ENCODE results near the gene GALK2. TPM values are rescaled to one million over a fixed set of nuclear protein-coding genes. Genes with fewer than 3 reads are reported as not detected.
A peak's percentile ranks its signal among the peaks of the same experiment; 100 is the strongest.
"Not testable (repeated sequence)": the region's sequence is repeated elsewhere in the genome, so short reads cannot be mapped to it uniquely, and the experiment has no call there.

Gene GALK2
- polyA plus RNA-seq, 3 donors from 2014 or later, result 8.8 to 25.1 (median 18.1) TPM

DNA sequence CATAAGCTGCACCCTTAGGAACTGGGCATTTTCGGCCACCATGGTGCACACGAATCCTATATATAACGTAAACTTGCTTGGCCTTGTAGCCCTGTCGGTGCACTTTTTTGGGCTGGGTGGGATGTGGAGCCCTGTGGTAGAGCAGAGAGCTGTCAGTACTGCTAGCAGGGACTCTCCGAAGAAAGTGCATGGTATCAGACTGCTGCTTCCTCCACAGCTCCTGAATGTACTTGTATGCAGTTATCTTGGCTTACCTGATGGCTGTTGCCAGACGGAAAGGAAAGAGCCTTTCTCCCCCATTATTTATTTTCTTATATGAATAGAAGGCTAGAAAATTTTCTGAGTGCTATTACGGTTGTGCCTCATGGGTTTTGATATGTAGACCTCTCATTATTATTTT lies 8.4 kb downstream of the GALK2 start:
- Mint-ChIP-seq H3K36me3 (peaks cover 0 to 11% (median 4%) of the 10 kb centered on the region in 3 donors), H3K4me3 (no peak overlapping the region), H3K27ac (no peak overlapping the region)

GRCh38 chr15:49179433-49180190 lies 9.6 kb downstream of the GALK2 start:
- DNase-seq, result no peak
- H3K36me3 Mint-ChIP-seq, result peaks cover 4 to 16% (median 11%) of the 10 kb centered on the region in 3 donors
- no peaks in the 10 kb centered on the region for H3K9me3 Mint-ChIP-seq
- H3K27ac Mint-ChIP-seq, result no peak overlapping the region
- no peak overlapping the region for H3K4me3 Mint-ChIP-seq
- H3K27me3 Mint-ChIP-seq (ENCODE audit: low read depth in 3 of 3), result no peaks in the 10 kb centered on the region
- peaks cover 13 to 28% of the 10 kb centered on the region in 2 donors for H3K4me1 Mint-ChIP-seq

More for the DNA sequence above, 8.4 kb downstream of the GALK2 start:
- Mint-ChIP-seq H3K4me1 (peaks cover 10 to 22% of the 10 kb centered on the region in 2 donors), H3K9me3 (no peaks in the 10 kb centered on the region), H3K27me3 (ENCODE audit: low read depth in 3 of 3) (no peaks in the 10 kb centered on the region)
- DNase-seq, result no peak

- peaks cover 0 to 4% (median 0%) of the 10 kb centered on the region in 3 donors for H3K27me3 Mint-ChIP-seq (ENCODE audit: low read depth in 3 of 3)
- peaks cover 22 to 31% of the 10 kb centered on the region in 2 donors for H3K4me1 Mint-ChIP-seq
- no peak for DNase-seq
- no peak overlapping the region for H3K27ac Mint-ChIP-seq
- no peaks in the 10 kb centered on the region for H3K9me3 Mint-ChIP-seq
- H3K36me3 Mint-ChIP-seq, result peaks cover 4 to 16% (median 11%) of the 10 kb centered on the region in 3 donors
- H3K4me3 Mint-ChIP-seq, result no peak overlapping the region
These were observed 12.1 kb downstream of the GALK2 start for GRCh38 chr15:49182128-49182527.

GRCh38 chr15:49183741-49184140 lies 13.7 kb downstream of the GALK2 start:
- H3K27ac Mint-ChIP-seq; DNase-seq; H3K9me3 Mint-ChIP-seq; H3K27me3 Mint-ChIP-seq (ENCODE audit: low read depth in 3 of 3); H3K4me3 Mint-ChIP-seq: not testable (repeated sequence)
- Mint-ChIP-seq H3K4me1 (peaks cover 25 to 44% of the 10 kb centered on the region in 2 donors), H3K36me3 (peaks cover 4 to 16% (median 11%) of the 10 kb centered on the region in 3 donors)

GRCh38 chr15:49185473-49185872 lies 15.4 kb downstream of the GALK2 start:
- Mint-ChIP-seq H3K9me3 (no peaks in the 10 kb centered on the region), H3K27ac (peak overlapping the region; percentile 6 to 88 (median 44)), H3K27me3 (ENCODE audit: low read depth in 3 of 3) (peaks cover 0 to 4% (median 0%) of the 10 kb centered on the region in 3 donors), H3K4me1 (peaks cover 34 to 57% of the 10 kb centered on the region in 2 donors), H3K36me3 (peaks cover 4 to 16% (median 11%) of the 10 kb centered on the region in 3 donors), H3K4me3 (peak overlapping the region in 3 of 5 donors; percentile 0 to 43 (median 22))
- no peak for DNase-seq

DNA sequence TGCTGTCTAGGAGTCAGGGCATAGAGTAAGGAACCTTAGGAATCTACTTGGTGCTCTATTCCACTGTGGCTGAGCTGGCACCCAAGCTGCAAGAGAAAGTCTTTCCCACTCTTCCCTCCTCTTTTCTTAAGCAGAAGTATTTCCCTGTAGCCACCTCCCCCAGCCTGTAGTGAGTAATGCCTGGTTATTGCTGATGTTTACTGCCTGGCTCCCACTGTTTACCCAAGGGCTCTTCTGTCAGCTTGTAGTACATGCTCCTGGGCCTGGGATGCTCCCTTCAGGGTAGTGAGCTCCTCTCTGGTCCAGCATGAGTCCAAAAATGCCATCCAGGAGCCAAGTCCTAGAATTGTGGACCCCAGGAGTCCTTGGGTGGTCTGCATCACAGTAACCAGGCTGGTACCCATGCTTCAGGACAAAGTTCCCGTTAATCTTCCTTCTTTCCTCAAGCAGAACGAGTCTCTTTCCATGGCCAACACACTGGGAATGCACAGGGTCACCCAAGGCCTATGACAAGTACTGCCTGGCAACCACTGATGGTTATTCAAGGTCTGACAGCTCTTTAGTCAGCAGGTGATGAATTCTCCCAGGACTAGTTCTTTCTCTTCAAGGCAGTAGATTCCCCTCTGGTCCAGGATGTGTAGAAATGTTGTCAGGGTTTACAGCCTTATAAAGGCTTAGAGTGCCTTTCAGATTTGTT lies 17.6 kb downstream of the GALK2 start:
- Mint-ChIP-seq H3K36me3 (peaks cover 4 to 10% (median 8%) of the 10 kb centered on the region in 3 donors), H3K4me3 (no peak overlapping the region), H3K27me3 (ENCODE audit: low read depth in 3 of 3) (peaks cover 0 to 4% (median 0%) of the 10 kb centered on the region in 3 donors), H3K27ac (peak overlapping the region in 3 of 6 donors; percentile 23 to 47 (median 25)), H3K4me1 (peaks cover 35 to 72% of the 10 kb centered on the region in 2 donors), H3K9me3 (no peaks in the 10 kb centered on the region)
- no peak for DNase-seq

DNA sequence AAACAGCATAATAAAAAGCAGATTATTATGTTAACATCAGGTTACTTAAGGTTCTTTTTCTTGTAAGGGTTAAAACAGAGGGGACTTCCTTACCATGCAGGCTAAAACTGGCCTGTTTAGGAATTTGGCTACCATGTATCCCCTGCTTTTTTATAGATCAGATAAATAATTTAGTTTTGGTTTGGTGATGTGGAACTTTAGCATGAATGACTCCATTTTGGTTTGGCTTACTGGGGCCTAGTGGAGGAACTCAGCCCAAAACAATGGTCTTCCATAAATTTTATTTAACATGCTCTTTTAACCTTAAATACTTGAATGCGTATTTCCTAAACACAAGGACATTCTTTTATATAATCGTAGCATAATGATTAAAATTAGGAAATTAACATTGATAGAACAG lies 18.9 kb downstream of the GALK2 start:
- peaks cover 35 to 70% of the 10 kb centered on the region in 2 donors for H3K4me1 Mint-ChIP-seq
- no peak for DNase-seq
- H3K9me3 Mint-ChIP-seq, result no peaks in the 10 kb centered on the region
- no peak overlapping the region for H3K27ac Mint-ChIP-seq
- H3K27me3 Mint-ChIP-seq (ENCODE audit: low read depth in 3 of 3), result peaks cover 0 to 4% (median 0%) of the 10 kb centered on the region in 3 donors
- H3K4me3 Mint-ChIP-seq, result no peak overlapping the region
- peaks cover 4 to 5% (median 5%) of the 10 kb centered on the region in 3 donors for H3K36me3 Mint-ChIP-seq

DNA sequence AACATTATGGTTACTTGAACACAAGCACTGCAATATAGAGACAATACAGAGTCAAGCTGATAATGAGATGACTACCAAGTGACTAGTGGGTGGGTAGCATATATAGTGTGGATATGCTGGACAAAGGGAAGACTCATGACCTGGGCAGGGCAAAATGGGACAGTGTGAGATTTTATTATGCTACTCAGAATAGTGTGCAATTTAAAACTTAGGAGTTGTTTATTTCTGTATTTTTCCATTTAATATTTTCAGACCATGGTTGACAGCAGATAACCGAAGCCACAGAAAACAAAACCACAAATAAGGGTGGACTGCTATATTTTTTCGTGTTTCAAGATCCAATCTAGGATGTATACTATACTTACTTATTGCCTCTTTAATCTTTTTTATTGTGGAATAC lies 19.6 kb downstream of the GALK2 start:
- no peaks in the 10 kb centered on the region for H3K9me3 Mint-ChIP-seq
- no peak overlapping the region for H3K4me3 Mint-ChIP-seq
- no peaks in the 10 kb centered on the region for H3K36me3 Mint-ChIP-seq
- peak overlapping the region in 1 of 6 donors; percentile 0 for H3K27ac Mint-ChIP-seq
- no peak for DNase-seq
- peaks cover 31 to 63% of the 10 kb centered on the region in 2 donors for H3K4me1 Mint-ChIP-seq
- H3K27me3 Mint-ChIP-seq (ENCODE audit: low read depth in 3 of 3), result peaks cover 0 to 4% (median 0%) of the 10 kb centered on the region in 3 donors

DNA sequence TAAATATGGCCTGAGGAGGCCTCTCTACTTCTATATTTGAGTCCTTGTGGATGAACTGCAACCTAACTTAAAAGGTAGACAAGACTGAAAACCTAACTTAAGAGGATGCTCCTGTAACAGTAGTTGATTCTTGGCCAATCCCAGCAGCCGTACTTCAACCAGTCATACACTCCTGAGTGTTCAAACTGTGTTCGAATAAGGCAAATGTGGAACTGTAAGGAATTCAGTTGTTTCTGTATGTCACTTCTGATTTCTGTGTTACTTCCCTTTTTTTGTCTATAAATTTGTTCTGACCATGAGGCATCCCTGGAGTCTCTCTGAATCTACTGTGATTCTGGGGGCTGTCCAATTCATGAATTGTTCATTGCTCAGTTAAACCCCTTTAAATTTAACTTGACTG lies 20.5 kb downstream of the GALK2 start:
- no peaks in the 10 kb centered on the region for H3K9me3 Mint-ChIP-seq

DNA sequence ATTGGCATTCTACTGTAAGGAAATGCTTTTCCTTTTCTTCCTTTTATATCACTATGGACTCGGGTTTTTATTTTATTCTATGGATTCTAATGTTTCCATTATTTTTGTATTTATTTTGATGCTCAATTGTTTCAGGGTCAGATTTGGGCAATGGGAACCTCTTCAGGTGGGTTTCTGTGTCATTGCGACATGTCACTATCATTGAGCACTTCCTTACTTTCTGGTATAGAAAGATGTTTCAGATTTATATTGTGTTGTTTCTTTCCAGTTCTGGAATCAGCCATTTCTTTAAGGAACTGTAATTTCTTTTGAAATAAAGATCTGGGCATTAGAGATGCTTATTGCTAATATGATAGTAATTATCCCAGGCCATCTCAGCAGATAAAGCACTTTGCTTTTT lies 21.8 kb downstream of the GALK2 start:
- peaks cover 17 to 56% of the 10 kb centered on the region in 2 donors for H3K4me1 Mint-ChIP-seq
- H3K36me3 Mint-ChIP-seq, result no peaks in the 10 kb centered on the region
- H3K27me3 Mint-ChIP-seq (ENCODE audit: low read depth in 3 of 3), result peaks cover 0 to 2% (median 0%) of the 10 kb centered on the region in 3 donors
- no peak for DNase-seq
- H3K9me3 Mint-ChIP-seq, result no peaks in the 10 kb centered on the region
- H3K27ac Mint-ChIP-seq, result no peak overlapping the region
- H3K4me3 Mint-ChIP-seq, result no peak overlapping the region

More for the DNA sequence above, 20.5 kb downstream of the GALK2 start:
- H3K27ac Mint-ChIP-seq, result no peak overlapping the region
- H3K4me3 Mint-ChIP-seq, result no peak overlapping the region
- H3K27me3 Mint-ChIP-seq (ENCODE audit: low read depth in 3 of 3), result peaks cover 0 to 2% (median 0%) of the 10 kb centered on the region in 3 donors
- DNase-seq, result no peak
- peaks cover 25 to 57% of the 10 kb centered on the region in 2 donors for H3K4me1 Mint-ChIP-seq
- no peaks in the 10 kb centered on the region for H3K36me3 Mint-ChIP-seq

- H3K4me1 Mint-ChIP-seq, result peaks cover 3 to 21% of the 10 kb centered on the region in 2 donors
- H3K27ac Mint-ChIP-seq, result no peak overlapping the region
- DNase-seq, result no peak
- no peaks in the 10 kb centered on the region for H3K27me3 Mint-ChIP-seq (ENCODE audit: low read depth in 3 of 3)
- no peak overlapping the region for H3K4me3 Mint-ChIP-seq
- H3K36me3 Mint-ChIP-seq, result peaks cover 0 to 4% (median 3%) of the 10 kb centered on the region in 3 donors
- H3K9me3 Mint-ChIP-seq, result no peaks in the 10 kb centered on the region
These were observed 26.8 kb downstream of the GALK2 start for GRCh38 chr15:49196856-49197255.

- peaks cover 3 to 17% of the 10 kb centered on the region in 2 donors for H3K4me1 Mint-ChIP-seq
- H3K36me3 Mint-ChIP-seq, result peaks cover 17 to 19% (median 17%) of the 10 kb centered on the region in 3 donors
- no peak overlapping the region for H3K4me3 Mint-ChIP-seq
- H3K9me3 Mint-ChIP-seq, result peaks cover 0 to under 1% (median 0%) of the 10 kb centered on the region in 6 donors
- peak overlapping the region in 1 of 6 donors; percentile 7 for H3K27ac Mint-ChIP-seq
- H3K27me3 Mint-ChIP-seq (ENCODE audit: low read depth in 3 of 3), result no peaks in the 10 kb centered on the region
- DNase-seq, result no peak
These were observed 29.6 kb downstream of the GALK2 start for GRCh38 chr15:49199666-49200065.

GRCh38 chr15:49200347-49200746 lies 30.3 kb downstream of the GALK2 start:
- Mint-ChIP-seq H3K36me3 (peaks cover 23 to 26% (median 24%) of the 10 kb centered on the region in 3 donors), H3K27ac (no peak overlapping the region), H3K4me1 (peaks cover 3 to 15% of the 10 kb centered on the region in 2 donors), H3K9me3 (peaks cover 0 to 3% (median 0%) of the 10 kb centered on the region in 6 donors), H3K4me3 (no peak overlapping the region), H3K27me3 (ENCODE audit: low read depth in 3 of 3) (no peaks in the 10 kb centered on the region)
- no peak for DNase-seq

- Mint-ChIP-seq H3K36me3 (peaks cover 71 to 83% (median 82%) of the 10 kb centered on the region in 3 donors), H3K9me3 (peaks cover 9 to 42% (median 30%) of the 10 kb centered on the region in 6 donors), H3K4me1 (peaks cover 13 to 55% of the 10 kb centered on the region in 2 donors)
- DNase-seq; H3K27me3 Mint-ChIP-seq (ENCODE audit: low read depth in 3 of 3); H3K4me3 Mint-ChIP-seq; H3K27ac Mint-ChIP-seq: not testable (repeated sequence)
These were observed 38.1 kb downstream of the GALK2 start for GRCh38 chr15:49208102-49208501.
